Hematopoietic multipotent progenitor cell treated with erythropoietin and hydrocortisone succinate and interleukin-3 and kit ligand, for 8 days (in vitro differentiated cells): ENCODE data around the gene SH3PXD2A.
A peak's percentile ranks its signal among the peaks of the same experiment; 100 is the strongest.
"Not testable (repeated sequence)": the region's sequence is repeated elsewhere in the genome, so short reads cannot be mapped to it uniquely, and the experiment has no call there.

Source experiments
- DNase-seq: peaks from one replicate; pipeline ENCODE4 v3.0.0-alpha.2; 2015

The SH3PXD2A gene

GRCh38 chr10:103764296-103765088 is 90.9 kb downstream of the SH3PXD2A start:
- DNase-seq = no peak

GRCh38 chr10:103763374-103764202 is 91.8 kb downstream of the SH3PXD2A start:
- no peak for DNase-seq

GRCh38 chr10:103762916-103763315 is 92.5 kb downstream of the SH3PXD2A start:
- no peak for DNase-seq

- peak; percentile 54 for DNase-seq
Observed at GRCh38 chr10:103762162-103762561, 93.2 kb downstream of the SH3PXD2A start.

- peak; percentile 47 for DNase-seq
Observed at GRCh38 chr10:103761075-103761920, 94.1 kb downstream of the SH3PXD2A start.

GRCh38 chr10:103760233-103760632 is 95.1 kb downstream of the SH3PXD2A start:
- not testable (repeated sequence) for DNase-seq

GRCh38 chr10:103759100-103759781 is 96.1 kb downstream of the SH3PXD2A start:
- no peak for DNase-seq

GRCh38 chr10:103758294-103758681 is 97.1 kb downstream of the SH3PXD2A start:
- DNase-seq = no peak

GRCh38 chr10:103757531-103758293 is 97.7 kb downstream of the SH3PXD2A start:
- peak; percentile 47 for DNase-seq

GRCh38 chr10:103756277-103756869 is 99.0 kb downstream of the SH3PXD2A start:
- no peak for DNase-seq

- peak; percentile 59 for DNase-seq
Observed at GRCh38 chr10:103752680-103753248, 102.6 kb downstream of the SH3PXD2A start.

- DNase-seq = no peak
Observed at GRCh38 chr10:103751667-103752290, 103.6 kb downstream of the SH3PXD2A start.

GRCh38 chr10:103750836-103751235 is 104.5 kb downstream of the SH3PXD2A start:
- DNase-seq = no peak

- no peak for DNase-seq
Observed at GRCh38 chr10:103749779-103750178, 105.6 kb downstream of the SH3PXD2A start.

GRCh38 chr10:103748020-103748419 is 107.4 kb downstream of the SH3PXD2A start:
- no peak for DNase-seq

- DNase-seq = no peak
Observed at GRCh38 chr10:103747193-103747865, 108.0 kb downstream of the SH3PXD2A start.

- DNase-seq = no peak
Observed at GRCh38 chr10:103746598-103746997, 108.8 kb downstream of the SH3PXD2A start.

GRCh38 chr10:103745341-103746247 is 109.8 kb downstream of the SH3PXD2A start:
- no peak for DNase-seq

GRCh38 chr10:103742824-103743223 is 112.6 kb downstream of the SH3PXD2A start:
- no peak for DNase-seq
